ENCODE results near the gene LTB. TPM values are rescaled to one million over a fixed set of nuclear protein-coding genes. Genes with fewer than 3 reads are reported as not detected.

The LTB gene
- total and polyA plus RNA-seq, 9 of the 15 experiments (the other 6 are each of a cell fraction or from before 2014, with no cell fraction given) = 0.07 to 0.51 TPM; not detected in 7

- TF ChIP-seq GMEB1 (CRISPR knock-in tag; IDR thresholded peaks at IDR 0.05) = no peak
- no peak for TF ChIP-seq EP400 (IDR thresholded peaks at IDR 0.05)
- no peak for TF ChIP-seq HDAC3 (IDR thresholded peaks at IDR 0.05; ENCODE audit: borderline replicate concordance, partially characterized antibody)
- no peak for TF ChIP-seq ARID3A (IDR thresholded peaks at IDR 0.05; ENCODE audit: borderline replicate concordance, low read depth, low read length)
- TF ChIP-seq CBX2 (IDR thresholded peaks at IDR 0.05; ENCODE audit: insufficient read depth, low read length, poor library complexity, severe bottlenecking) = no peak
- no peak for TF ChIP-seq HNRNPH1 (optimal IDR thresholded peaks at IDR 0.05; ENCODE audit: low read depth, low read length)
- TF ChIP-seq C11orf30 (IDR thresholded peaks at IDR 0.05; ENCODE audit: low read depth) = 0 out of 2 replicates have a peak, but pooled peaks have one; percentile 7
- peak; percentile 16; the same call in 1 of the 2 replicates for TF ChIP-seq TOE1 (IDR thresholded peaks at IDR 0.05; ENCODE audit: borderline replicate concordance)
- TF ChIP-seq TOE1 (CRISPR knock-in tag; IDR thresholded peaks at IDR 0.05; ENCODE audit: borderline replicate concordance, low read depth) = no peak
- no peak for TF ChIP-seq ZNF239 (CRISPR knock-in tag; IDR thresholded peaks at IDR 0.05)
- TF ChIP-seq PRDM10 (IDR thresholded peaks at IDR 0.05; ENCODE audit: partially characterized antibody) = peak; percentile 81
- TF ChIP-seq SRSF3 (IDR thresholded peaks at IDR 0.05; ENCODE audit: insufficient read depth, low read length) = no peak
- no peak for TF ChIP-seq ZNF696 (CRISPR knock-in tag; conservative IDR thresholded peaks at IDR 0.05)
- TF ChIP-seq MAZ (CRISPR knock-in tag; conservative IDR thresholded peaks at IDR 0.05 in 1 of 2, IDR thresholded peaks at IDR 0.05 in 1 of 2) = peak; percentile 28 to 79; a peak in 3 of 4 replicates
- TF ChIP-seq CBX3 (IDR thresholded peaks at IDR 0.05; ENCODE audit: borderline replicate concordance in 1 of 2, low read length in 2 of 2) = no peak; a peak in 1 of 3 replicates
- no peak for TF ChIP-seq CGGBP1 (CRISPR knock-in tag; IDR thresholded peaks at IDR 0.05)
- TF ChIP-seq ZNF551 (CRISPR knock-in tag; IDR thresholded peaks at IDR 0.05) = no peak
- TF ChIP-seq ZKSCAN1 (IDR thresholded peaks at IDR 0.05; ENCODE audit: low read depth, low read length) = 0 out of 2 replicates have a peak, but pooled peaks have one; percentile 49
These were observed 35.8 kb downstream of the LTB start, which contains the start of gene ATP6V1G2 (continued) for GRCh38 chr6:31546339-31546957.

Data from K562 (cell line).